GM19438 (cell line): Measurements from ENCODE around the gene CCDC172.

Source experiments
- ATAC-seq: cut with Tn5 transposase; IDR thresholded peaks from one replicate; pipeline ENCODE4 v1.9.1; 2021; ENCODE audit warnings: low read depth; ENCODE audit not compliant: unreplicated experiment

The CCDC172 gene, protein sequence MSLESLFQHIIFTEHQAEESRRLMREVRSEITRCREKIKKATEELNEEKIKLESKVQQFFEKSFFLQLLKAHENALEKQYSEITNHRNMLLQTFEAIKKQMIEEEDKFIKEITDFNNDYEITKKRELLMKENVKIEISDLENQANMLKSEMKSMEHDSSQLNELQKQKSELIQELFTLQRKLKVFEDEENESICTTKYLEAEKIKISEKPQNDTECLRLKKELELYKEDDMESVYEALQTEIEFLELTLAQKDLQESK

DNA sequence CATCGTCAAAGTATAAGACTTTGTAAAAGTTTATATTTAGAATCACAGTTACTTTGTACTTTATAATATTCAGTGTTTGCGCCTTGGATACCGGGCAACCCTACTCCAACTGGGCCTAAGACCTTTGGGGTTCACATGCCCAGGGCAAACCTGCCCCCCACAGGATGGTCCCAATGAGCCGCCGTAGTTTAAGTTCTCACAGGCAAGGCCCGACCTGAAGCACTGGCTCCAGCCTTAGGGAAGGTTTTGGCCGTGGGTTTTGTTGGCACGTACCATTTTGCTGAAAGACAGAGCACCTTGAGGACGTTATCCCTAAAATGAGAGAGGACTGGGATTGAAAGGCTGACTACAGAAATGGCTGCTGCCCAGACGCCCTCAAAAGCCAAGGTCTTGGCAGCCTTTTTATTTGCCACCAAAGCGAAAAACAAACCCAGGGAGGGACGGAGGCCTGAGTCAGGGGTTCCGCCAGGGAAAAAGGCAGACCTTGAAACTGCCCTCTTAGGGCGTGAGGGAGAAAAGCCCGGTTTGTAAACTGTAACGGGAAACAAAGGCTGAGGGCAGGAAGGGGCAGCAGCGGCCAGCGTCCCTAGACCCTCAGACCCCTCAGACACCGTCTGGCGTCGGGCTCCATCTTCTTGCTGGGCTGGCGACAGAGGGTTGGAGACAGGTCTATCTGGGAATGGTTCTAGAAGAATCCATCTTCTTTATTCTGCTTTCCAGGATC is at the start of gene CCDC172:
CCDC172 (plus strand) TSS at position 222 of the 724 bp plus-strand sequence. CDS start 564 bp downstream, outside the sequence.
- ATAC-seq, result no peak

DNA sequence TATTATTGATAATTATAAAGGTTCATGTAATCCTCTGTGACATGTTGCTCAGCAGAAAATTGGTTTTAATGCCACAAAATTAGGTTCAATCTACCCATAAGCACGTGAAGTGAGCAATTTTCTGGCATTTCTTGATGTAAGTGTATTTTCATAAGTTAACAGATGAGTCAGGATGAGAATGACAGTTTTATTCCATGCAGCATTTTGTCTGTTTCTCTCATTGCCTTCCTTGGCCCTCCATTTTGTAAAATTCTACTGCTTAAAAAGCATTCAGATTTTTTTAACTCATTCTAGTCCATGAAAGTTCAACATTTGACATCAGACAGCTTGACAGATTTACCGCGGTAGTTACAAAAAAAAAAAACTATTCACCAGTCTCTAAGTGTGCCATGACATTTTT is 47.3 kb upstream of the CCDC172 start:
- no peak for ATAC-seq

DNA sequence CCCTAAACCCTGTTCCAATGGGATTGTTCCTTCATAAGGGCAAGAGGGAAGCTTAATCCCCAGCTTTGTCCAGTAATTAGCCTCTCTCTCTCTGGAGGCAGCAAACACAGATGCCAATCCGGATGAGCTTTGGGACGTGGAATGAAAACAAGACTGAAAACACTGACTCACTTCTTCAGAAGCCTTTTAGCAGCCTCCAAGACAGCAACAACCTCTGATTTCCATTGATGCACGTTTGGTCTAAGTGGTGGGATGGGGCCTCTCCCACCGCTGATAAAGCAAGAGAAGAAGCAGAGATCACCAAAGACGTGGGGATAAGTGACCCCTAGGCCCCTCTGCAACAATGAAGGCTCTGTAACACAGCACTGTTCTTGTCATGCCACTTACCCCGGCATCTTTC is 45.4 kb upstream of the CCDC172 start:
- no peak for ATAC-seq

DNA sequence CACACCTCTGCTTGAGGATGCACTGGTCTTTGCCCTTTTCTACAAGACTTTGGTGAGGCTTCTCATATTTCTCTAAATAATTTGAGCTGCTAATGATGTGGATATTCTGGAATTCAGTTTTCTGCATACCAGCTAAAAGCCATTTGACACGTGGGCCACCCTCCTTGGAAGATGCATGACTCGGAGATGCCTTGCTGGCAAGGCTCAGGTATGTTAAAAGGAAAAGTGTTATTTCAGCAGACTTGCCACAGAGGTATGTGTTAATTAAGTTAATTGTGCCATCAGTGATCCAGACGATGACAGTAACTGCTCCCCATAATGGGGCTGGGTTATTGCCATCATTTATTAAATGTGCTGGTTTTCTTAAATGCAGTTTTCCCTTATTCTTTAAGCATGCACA is 42.5 kb upstream of the CCDC172 start:
- ATAC-seq, result no peak

DNA sequence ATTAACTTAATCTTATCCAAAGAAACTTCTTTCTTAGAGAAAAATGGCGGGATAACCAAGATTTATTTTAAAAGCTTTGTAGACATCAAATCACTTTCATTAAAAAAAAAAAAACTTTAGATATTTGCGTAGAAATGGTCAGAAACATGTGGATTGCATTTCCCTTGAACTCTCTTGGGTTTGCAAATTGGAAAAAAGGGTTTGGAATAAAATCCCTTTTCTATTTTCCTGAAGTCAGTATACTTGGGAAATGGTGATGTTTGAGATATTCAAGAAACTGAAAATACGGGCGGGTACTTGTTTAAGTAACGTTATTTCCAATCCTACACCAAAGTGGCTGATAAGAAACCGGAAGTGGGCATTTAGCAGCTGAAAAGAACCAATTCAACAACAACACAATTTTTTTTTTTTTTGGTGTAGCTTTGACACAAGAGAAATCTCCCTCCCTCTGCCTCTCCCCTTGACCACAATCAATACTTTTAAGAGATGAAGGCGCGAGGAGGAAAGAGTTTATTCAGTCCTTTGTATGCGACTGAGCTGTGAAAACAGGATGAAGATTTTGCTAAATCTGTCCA is 37.5 kb upstream of the CCDC172 start:
- ATAC-seq, result no peak

DNA sequence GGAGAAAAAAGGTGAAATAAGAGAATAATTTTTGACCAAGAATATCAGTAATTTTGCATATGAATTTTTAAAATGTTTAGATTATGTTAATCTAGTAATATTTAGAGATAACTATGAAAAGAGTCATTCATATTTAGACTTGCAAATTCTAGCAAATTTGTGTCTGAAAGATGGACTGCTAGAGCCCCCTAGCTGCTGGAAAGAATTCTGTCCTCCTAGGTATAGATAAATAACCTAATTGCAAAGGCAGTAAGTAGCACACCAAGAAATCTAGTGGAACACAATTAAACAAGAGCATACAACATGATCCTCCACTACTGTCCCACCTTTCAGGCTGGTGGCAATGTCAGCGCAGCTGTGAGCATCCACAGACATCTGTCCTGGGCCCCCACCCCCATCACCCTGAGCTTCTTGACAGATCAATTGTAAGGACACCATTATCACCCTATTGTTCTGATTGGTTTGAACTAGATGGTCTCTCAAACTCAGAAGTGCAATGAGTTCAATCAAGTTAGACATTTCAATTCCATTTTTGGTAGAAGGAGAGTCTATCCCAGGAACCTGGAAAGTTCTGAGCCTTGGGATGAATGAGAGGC is 36.2 kb upstream of the CCDC172 start:
- no peak for ATAC-seq

DNA sequence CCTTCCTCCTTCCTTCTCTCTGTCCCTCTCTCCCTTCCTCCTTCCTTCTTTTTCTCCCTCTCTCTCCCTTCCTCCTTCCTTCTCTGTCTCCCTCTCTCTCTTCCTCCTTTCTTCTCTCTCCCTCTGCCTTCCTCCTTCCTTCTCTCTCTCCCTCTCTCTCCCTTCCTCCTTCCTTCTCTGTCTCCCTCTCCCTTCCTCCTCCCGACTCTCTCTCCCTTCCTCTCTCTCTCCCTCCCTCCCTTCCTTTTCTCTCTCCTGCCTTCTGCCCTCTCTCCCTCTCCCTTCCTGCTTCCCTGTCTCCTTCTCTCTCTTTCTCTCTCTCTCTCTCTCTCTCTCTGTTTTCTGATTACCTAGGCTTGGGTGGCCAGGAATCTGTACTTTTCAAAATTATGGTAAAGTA is 34.6 kb upstream of the CCDC172 start:
- no peak for ATAC-seq

DNA sequence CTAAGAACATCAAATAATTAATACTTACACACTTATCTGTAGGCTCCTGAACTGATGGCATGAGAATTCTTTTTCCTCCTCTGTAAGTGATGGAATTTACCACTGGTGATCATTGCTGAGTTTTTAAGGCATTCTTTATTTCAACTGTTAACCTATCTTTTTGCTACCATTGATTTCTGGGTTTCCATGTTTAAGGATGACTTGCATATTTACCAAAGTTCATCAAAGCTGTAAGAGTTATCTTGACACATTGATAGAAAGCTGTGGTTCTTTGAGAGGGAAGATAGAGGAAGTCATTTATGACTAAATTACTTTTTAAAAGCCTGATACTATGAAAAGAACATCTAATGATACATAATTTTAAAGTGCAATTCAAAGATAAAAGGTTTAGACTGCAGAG is 31.8 kb upstream of the CCDC172 start:
- ATAC-seq, result no peak

DNA sequence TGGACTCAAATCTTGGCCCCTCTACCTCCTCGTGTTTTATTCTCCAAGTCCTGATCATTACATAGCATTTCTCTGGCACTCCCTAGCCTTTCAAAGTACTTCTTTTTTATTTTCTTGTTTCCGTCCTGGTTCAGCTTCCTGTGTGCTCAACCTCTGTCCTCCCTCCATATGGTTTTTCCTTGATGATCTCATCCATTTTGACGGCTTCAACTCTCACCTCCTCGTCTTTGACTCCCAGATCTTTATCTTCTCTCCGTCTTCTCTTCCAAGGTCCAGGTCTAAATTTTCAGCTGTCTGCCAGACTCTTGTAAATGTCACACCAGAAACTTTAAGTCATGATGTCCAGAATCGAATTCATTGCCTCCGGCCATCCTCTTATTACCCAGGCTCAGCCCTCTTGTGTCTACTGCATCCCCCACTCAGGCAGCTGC is 27.9 kb upstream of the CCDC172 start:
- no peak for ATAC-seq

DNA sequence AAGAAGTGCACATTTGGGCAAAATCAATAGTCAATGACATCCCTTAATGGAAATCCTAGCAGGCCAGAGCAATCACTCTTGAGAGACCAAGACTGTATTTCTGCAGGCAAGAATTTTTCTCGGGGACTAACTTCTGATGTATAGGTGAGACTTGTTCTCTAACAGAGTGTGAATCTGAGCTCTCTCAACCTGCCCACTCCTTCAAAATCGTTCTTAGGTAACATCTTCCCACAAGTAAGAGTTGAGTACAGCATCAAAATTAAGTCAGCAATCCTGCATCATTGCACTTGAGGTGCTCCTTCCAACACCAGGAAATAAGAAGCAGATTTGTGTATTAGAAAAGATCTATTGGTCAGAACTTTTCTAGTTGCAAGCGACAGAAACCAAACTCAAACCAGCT is 25.7 kb upstream of the CCDC172 start:
- ATAC-seq, result no peak

DNA sequence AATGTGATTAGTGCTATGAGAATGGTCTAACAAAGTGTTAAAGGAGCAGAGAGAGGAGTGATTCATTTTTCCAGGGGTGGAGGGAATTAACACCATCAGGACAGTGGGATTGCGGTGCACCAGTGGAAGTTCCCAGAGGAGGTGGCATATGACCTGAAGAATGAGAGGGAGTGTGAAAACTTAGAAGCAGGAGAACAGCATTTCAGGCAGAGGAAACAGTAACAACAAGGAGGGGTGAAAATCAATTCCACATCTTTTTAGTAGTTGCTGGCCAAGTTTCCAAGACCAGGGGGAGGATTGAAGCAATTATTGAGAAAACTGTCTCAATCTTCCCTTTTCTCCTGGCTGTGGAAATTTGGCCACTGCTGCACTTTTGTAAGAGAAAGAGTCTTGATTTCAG is 23.7 kb upstream of the CCDC172 start:
- ATAC-seq, result no peak

DNA sequence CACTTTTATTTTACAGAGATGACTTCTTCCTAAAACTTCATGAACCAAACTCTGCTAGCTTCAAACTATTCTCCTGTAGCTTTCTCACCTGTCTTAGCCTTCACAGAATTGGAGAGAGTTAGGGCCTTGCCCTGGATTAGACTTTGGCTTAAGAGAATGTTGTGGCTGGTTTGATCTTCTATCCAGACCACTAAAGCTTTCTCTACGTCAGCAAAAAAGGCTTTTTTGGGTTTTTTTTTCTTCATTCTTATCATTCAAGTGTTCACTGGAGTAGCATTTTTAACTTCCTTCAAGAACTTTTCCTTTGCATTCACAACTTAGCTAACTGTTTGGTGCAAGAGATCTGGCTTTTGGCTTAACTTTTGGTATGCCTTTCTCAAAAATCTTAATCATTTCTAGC is 19.3 kb upstream of the CCDC172 start:
- ATAC-seq, result no peak

DNA sequence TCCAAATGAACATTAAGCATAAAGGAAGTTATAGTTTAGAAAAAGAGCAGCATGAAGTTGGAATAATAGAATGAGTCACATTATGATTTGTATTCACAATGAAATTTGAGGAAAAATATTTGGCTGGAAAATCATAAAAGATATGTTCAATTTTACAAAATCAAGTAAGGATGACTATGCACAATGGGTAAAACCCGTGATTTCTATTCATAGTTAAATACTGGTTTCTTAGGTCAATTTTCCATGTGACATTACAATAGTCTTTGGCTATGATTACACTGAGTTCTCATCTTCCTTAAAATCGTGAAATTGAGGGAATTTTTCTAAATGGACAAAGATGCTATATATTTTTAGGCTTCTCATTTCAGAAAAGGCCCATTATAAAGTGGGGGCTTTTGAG is 17.4 kb upstream of the CCDC172 start:
- no peak for ATAC-seq

DNA sequence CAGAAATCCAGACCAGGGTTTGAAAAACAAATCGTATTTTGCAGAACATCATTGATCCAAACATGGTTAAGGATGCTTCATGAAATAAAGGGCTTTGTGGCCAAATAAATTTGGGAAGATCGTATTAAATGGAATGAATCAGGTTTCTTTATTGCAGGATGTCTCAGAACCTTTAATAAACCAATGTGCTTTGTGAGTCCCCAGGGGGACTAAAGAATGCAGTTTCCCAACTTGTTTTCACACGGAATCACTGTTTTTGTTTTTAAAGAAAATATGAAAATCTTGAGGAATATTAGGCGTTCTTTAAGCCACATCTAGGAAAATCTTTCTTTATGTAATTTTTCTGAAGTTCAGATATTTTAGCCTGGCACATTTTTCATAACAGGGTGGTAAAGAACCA is 16.8 kb upstream of the CCDC172 start:
- ATAC-seq, result no peak

DNA sequence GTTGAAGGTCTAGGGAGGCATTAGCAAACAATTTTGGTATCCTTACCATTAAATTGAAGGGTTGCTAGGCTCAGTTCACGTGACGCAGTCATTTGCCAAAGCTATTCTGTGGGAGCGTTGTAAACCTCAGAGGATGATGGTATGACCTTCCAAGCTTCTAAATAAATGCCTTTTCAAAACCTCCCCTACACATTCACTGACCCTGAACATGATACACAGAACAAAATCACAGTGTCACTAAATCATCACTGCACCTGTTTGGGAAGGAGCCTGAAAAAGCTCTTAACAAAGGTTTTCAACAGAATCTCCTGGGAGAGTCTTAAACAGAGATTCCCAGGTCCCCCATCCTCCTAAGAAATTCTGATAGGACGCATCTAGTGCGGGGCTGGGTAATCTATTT is 13.2 kb upstream of the CCDC172 start:
- ATAC-seq, result no peak

DNA sequence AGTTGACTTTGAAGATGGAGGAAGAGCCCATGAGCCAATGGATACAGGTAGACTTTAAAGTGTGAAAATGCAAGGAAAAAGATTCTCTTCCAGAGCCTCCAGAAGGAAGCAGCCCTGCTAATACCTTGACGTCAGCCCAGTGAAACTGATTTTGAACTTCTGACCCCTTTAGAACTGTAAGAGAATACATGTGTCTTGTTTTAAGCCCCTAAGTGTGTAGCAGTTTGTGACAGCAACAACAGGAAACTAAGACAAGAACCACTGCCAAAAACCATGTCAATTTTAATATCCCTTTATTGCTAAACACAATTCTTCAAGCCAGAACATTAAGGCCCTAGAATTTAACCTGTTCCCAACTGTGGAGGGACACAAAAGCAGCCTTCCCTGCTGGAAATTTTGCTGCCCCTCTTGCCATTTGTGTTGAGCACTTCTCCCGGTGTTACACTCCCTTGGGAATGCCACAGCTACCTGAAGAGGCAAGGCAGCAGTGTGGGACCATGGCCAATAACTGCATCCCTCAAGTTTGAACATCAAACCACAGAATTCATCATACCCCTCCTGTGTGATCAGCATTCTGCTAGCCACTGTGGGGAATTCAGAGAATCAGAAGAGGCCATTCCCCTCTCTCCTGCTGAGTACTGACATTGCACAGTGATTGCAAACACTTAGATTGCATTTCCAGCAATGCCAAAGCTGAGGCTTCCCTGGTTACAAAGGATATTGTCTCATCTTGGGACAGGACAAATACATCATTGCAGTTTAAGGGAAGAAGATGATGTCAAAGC is 12.3 kb upstream of the CCDC172 start:
- ATAC-seq, result no peak

DNA sequence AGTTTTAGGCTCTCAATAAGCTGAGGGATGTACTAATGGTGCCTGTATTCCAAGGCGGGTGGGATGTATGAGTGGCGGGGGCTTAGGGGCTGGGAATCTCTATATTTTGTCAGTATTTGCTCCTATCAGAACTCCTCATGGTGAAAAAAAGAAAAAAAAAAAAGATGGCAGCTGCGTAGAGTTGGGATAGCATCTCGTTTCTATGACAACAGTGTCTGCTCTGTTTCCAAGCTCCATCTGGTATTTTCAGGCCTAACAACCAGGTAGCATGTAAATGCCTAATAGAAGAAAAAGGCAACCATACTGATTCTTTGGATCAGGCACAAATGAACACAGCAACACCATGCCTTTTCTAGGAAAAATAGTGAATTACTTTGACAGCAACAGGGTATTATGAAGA is 11.7 kb upstream of the CCDC172 start:
- ATAC-seq, result no peak

DNA sequence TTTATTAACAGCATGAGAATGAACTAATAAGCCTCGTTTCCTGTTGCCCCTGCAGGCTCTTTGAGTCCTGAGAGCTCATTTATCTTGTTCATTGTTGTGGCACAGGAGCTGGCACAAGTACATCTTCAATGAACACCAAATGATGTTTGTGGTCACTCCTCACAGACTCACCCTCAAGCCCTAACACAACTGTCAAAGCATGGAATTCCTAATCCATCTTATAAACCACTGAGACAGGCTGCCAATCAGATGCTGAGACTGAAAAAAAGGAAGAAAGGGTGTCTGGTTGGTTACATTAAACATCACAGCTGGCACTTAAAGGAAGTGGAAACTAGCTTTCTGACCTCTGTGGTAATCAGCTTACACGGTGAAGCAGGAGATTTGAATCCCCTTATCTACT is 7.7 kb upstream of the CCDC172 start:
- no peak for ATAC-seq

DNA sequence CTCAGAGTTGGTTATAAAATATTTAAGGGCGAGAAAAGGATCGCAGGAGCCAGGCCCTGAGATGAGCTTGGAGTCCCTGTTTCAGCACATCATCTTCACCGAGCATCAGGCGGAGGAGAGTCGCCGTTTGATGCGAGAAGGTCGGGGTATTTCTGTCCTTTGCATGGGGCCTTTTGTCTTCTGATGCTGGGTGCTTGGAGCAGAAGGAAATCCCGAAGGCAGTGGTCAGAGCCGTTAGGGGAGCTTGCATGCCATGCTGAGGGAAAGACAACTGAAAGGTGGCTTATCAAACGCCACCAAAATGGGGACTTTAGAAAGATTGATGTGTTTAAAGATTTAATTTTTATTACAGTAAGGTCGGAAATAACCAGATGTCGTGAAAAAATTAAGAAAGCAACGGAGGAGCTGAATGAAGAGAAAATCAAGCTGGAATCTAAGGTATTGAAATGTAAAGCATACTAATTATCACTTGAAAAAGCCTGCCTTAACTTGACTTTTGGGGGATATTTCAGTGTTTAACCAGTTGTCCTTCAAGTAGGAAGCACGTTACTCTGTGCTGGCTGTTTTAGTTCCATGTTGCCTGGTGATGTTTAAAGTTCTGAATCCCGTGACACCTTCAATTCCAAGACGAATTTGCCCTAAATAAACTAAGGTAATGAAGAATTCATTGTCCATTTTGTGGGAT is 845 bp downstream of the CCDC172 start:
- ATAC-seq, result no peak

DNA sequence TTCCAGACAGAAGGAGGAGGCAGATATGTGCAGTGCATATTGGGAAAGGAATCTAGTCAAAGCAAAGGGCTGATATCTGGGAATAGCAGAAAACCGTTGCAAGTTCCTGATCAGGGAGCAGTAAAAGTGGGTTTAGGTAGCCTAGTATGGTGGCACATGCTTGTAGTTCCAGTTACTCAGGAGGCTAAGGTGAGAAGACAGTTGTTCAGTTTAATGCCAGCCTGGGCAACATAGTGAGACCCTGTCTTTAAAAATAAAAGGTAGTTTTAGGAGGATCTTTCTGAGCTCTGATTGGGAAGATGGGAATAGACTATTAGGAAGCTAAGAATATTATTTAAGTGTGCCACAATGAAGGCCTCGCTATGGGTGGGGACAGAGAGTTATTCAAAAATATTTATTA is 1.7 kb downstream of the CCDC172 start:
- ATAC-seq, result no peak
